ENCODE measurements around the gene MBNL3.

DNA sequence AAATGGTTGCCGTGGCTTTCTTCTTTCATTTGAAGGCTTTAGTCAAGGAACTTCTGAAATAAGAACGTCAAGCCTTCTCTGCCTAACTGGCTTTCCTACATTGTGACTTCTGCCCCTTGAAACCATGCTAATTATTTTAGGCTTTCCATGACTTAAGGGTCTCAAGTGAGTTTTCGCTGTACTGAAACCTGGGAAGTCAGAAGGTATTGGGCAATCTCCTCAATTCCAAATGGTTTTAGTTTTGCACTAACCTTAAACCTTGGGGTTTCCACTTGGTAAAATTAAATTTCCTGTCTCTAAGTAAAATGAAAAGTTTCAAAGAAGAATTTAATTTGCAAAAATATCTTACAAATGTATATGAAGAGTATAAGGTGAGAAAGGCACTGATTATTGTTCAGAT, 73.8 kb downstream of the MBNL3 start:
- no peak for TF ChIP-seq POLR2AphosphoS5 (IDR thresholded peaks at IDR 0.05; ENCODE audit: control insufficient read depth, insufficient read depth, low read depth, low read length)
- no peak for TF ChIP-seq GABPA (tag; conservative IDR thresholded peaks at IDR 0.05; ENCODE audit: low read depth)
- TF ChIP-seq JUND (IDR thresholded peaks at IDR 0.05; ENCODE audit: borderline replicate concordance, low read depth, low read length), result no peak
- no peak for TF ChIP-seq JUND (tag; IDR thresholded peaks at IDR 0.05; ENCODE audit: borderline replicate concordance, low read depth, low read length)
- TF ChIP-seq SMARCE1 (IDR thresholded peaks at IDR 0.05), result no peak
